GM18873 (cell line): ENCODE measurements around the gene CHURC1.

ENCODE experiments used
- ATAC-seq: cut with Tn5 transposase; IDR thresholded peaks from one replicate; pipeline ENCODE4 v1.9.1; 2021; ENCODE audit warnings: mild to moderate bottlenecking, moderate library complexity, moderate number of reproducible peaks; ENCODE audit not compliant: unreplicated experiment, low FRiP score

Gene CHURC1

DNA sequence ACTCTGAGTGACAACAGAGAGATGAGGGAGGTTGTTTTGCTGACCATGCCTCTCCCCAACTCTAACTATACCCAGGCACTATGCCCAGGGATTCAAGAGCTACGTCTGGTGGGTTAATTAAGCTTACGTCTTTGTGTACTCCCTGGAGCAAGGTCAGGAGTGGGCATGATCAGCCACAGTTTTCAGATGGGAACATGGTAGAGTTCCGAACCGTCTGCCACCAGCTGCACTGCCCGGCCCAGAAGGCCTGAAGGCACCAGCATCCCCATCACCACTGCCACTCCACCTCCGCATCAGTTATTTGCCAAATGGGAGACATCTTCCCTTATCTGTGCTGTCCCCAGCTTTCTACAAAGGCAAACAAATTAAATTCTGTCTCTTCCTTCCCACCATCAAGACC, 39.4 kb downstream of the CHURC1 start:
- ATAC-seq = no peak

DNA sequence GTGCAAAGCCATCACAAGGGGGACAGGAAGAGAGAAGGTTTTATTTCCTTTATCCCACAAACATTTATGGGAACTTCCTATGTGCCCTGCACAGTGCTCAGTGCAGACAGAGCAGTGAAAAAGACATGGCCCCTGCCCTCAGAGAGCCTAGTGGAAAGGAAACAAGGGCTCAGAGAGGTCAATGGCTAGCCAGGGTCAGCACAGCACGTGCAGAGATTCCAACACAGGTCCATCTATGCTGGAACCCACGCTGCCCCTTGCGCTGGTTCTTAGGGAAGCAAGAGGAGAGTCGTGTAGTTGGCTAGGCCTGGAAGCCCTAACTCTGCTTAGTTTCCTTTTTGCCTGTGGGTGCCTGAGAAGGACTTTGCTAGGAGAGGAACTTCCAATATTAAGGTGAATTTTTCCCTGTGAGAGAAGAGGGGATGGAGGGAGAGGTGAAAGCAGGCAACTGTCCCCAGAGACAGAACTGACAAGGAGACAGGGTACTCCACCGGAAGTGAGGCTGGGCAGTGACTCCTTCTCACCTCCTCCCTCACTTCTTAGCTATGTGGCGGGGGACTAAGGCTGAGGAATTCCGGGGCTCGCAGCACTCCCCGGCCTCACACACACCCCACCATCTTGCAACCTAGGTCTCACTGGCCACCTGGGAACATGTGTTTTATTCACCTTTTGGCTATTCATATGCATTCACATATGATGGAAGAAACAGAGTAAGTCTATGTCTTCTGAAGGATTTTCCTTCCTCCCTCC, 40.4 kb downstream of the CHURC1 start:
- no peak for ATAC-seq

DNA sequence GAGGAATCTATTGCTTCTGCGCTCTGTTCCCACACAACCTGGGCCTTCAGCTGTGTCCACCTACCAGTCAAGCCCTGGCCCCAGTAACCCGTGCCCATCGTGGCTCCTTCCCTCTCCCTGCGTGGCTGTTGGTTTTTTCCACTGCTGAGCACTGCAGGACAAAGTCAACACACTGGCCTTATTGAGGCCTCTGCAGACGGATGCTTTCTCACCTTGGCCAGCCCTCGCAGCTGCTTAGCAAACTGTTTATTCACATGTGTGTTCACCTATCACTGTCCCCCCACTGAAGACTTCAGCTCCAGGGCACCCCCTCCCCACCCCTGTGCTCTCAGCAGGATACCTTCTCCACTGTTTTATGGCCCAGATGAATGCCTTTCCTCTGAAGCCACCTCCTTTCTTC, 41.0 kb downstream of the CHURC1 start:
- no peak for ATAC-seq

DNA sequence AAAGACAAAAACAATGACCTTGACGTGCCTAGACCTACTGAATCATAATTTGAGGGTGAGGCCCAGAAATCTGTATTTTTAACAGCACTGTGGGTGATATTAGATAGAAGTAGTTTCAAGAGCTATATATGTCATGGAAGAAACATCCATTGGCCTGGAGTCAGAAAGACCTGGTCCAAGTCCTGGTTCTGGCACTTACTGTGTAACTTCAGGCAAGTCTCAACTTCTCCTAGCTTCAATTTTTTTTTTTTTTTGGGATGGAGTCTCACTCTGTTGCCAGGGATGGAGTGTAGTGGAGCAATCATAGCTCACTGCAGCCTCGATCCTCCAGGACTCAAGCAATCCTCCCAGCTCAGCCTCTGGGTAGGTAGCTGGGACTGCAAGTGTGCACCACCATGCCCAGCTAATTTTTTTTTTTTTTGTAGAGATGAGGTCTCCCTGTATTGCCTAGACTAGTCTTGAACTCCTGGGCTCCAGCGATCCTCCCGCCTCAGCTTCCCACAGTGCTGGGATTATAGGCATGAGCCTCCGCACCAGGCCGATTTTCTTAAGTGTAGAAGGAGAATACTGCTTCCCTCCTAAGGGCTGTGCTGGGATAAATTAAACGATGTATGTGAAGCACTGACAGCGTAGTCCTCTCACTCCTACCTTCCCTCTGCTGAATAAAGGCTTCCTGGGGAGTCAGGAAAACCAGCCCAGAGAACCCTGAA, 42.6 kb downstream of the CHURC1 start:
- no peak for ATAC-seq

DNA sequence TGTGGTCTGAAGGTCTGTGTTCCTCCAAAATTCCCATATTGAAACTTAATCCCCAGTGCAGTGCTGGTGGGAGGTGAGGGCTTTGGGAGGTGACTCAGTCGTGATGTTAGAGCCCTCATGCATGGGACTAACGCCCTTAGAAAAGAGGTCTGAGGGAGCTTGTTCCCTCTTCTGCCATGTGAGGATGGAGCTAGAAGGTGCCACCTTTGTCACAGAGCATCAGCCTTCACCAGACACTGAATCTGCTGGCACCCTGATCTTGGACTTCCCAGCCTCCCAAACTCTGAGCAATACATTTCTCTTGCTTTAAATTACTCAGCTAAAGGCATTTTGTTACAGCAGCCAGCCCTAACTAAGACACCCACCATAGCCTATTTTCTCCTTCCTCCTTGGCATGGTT, 43.9 kb downstream of the CHURC1 start:
- no peak for ATAC-seq

DNA sequence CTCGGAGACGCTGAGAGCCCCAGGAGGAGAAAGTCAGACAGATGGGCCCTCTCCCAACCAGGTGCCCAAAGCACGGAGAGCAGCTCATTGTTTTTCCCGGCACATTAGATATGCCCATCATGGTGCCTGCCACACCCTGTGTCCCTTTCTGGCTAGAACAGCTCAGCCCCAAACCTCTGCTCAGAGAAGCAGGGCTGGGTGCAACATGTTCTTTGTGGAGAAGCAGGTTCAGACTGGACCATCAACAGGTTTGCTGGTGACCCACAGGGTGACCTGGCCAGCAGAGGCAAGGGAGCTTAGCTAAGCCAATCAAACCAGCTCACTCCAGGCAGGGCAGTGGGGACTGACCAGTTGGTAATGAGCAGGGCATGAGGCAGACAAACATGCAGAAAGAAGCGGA, 44.5 kb downstream of the CHURC1 start:
- ATAC-seq = no peak

DNA sequence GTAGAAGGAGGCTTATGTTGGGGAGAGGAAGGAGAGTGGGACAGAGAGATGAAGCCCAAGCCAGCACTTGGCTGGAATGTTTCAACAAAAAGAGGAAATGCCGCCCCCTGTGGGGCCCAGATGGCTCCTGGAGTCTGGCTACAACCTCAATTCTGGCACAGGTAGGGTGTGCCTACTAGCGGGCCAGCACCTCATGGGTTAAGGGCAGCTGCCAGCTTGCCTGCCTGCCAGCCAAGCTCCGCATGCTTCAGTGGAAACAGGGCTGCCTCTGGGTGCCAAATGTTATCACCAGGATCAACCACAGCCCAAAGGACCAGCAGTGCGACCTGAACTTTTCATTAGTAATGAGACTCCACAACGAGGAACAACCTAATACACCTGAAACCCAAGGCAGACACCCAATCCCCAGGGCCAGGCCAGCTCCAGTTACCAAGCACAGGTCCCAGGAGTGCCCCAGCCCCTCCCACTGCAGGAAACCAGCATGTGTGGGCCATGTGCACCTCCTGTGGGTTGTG, 46.6 kb downstream of the CHURC1 start:
- ATAC-seq = no peak

DNA sequence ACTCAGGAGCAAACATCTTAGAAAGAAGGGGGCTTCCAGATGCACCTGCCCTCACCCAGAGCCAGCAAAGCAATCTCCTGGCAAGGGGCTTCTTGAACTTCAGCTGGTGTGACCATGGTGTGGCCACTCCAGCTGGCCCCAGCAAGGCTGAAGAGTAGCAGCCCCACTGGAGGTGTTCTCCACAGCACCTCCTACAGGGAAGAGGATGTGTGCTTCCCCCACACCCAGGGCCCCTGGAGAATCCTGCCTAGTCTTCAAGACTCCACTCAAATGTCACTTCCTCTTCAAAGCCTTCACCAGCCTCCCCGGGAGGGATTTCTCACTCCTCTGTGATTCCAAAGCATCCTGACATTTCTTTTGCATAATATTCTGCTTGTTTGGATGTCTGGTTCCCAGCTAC, 49.4 kb downstream of the CHURC1 start:
- ATAC-seq = no peak

DNA sequence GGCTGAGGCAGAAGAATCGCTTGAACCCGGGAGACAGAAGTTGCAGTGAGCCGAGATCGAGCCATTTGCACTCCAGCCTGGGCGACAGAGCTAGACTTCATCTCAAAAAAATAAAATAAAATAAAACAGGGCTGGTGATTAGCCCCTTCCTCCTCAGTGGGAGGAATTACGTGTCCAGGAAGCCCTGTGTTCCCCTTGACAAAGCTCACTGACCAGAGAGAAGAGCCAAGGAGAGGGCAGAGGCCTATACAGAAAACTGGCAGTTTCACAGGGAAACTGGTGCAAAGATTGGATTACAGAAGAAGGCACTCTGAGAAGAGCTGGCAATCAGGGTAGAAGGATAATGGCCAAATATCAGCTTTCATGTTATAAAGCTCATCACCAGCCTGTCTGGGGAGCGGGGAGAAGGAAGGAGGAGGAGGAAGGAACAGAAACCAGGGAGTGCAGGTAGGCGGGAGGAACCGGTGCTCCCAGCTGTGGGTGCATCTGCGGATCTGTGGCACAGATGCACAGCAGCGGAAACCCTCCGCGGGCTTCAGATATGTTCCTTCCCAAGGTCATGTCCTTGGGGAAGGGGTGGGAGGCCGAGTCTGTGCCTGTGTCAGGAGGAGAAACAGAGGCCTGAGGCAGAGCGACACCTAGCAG, 51.2 kb downstream of the CHURC1 start:
- no peak for ATAC-seq

DNA sequence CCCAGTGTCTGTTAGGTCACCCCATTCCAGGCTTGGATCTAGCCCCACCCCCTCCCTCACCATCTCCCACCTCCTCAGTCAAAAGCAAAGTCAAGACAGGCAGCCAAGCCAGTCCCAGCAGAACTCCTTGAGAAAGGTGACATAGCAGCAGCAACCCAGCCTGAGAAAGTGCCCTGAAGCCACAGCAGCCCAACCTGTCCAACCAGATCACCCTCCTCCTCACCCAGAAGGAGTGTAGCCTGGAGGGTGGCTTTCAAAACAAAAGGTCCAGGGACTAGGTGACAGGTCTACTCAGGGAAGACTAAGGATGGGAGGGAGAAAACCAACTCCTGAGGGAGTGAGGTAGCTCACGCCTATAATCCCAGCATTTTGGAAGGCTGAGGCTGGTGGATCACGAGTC, 52.7 kb downstream of the CHURC1 start:
- ATAC-seq = no peak

DNA sequence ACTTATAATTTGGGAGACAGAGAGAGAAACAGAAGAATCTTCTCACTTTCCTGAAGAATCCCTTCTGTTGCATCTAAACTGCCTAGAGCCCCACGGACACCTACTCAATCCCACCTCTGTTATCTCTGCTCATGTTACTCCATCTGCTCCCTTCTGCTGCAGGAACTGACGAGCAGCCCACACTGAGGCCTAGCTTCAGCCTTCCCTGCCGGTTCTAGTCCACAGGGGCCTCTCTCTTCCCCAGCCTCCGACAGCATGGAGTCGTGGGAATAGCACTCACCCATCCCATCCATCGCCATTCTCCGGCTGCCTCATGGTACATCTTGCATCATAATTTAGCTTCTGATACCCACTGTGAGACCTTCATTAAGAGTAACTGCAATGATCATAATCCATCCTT, 53.9 kb downstream of the CHURC1 start:
- ATAC-seq = no peak

DNA sequence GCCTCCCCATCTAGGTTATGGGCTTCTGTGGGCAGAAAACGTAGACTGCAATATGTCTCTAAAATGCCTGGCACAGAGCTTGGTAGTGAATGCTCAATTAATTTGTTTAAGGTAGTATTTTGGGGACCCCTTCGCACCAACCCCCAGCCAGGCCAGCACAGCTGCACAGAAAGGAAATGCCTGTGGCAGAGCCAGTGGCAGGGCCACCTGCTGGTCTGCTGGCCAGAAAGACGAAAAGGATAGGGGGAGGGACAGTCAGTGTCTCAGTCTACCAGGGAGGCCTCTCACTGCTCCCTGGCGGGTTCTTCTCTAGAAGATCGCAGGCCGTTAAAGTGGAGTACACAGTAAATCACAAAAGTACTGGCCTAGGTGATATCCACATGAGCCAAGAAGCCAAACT, 54.4 kb downstream of the CHURC1 start:
- no peak for ATAC-seq

DNA sequence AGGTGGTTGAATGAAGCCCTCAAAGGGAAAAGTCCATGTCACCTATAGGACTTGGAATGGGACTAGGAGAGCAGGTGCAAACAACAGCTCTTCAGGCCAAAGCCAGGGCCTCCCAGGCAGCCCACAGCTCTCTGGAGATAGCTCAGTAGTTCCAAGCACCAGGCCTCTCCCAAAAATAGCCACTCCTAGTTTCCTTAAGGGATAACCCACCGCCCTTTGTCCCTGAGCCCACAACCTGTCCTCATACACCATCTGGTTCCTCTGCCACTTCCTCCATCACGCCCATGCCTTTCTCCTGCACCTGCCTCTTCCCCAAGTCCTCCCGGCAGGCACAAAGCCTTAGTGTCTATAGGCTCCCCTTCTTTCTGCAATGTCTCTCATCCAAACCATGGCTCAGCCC, 55.8 kb downstream of the CHURC1 start:
- no peak for ATAC-seq

DNA sequence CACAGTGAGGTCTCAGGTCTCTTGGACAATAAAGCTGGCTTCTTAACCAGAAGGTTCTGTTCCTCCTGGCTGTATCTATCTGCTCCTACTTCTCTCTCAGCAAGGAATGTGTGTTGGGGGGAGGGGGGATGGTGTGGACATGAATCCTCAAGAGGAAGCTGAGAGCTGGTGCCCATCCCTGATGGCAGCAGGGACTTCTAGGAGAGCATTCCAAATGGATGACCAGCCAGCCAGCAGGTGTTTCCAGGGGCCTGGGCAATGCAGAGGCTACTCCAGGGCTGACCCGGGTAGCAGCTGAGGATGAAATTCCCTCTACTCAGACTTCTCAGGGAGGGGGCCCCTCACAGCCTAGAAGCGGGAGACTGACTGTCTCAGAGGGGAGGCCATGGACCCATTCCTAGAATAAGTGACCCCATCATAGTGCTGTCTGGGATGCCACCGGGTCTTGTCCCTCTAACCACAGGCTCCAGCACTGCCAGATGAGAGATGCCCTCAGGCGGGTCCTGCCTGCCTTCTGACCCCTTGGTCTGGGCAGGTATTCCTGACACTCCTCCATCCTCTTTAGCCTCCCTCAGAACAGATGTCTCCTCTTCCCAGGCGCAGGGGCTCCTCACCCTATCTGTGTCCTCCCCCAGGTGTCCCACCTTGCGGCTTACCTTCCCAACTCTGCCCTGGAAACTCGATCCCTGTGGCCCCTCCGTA, 56.7 kb downstream of the CHURC1 start:
- ATAC-seq = no peak

DNA sequence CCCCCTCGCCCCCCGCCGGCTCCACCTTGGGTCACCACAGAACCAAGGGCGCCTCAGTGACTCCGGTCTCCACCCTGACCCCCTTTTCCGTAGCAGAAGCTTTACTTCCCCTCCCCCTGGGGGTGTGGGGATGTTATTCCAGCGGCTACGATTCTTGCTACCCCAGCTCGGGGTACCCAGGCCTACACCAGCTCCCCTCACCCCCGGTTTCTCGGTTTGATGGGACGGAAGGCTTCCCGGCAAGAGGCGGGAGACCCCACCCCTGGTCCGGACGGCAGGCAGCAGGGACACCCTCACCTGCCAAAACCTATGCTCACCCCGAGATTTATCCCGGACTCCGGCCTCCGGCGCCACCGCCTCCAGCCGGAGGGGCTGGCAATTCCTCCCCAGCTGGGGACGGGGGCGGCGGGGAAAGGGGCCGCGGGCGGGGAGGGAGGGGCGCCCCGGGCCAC, 57.3 kb downstream of the CHURC1 start:
- ATAC-seq = no peak

DNA sequence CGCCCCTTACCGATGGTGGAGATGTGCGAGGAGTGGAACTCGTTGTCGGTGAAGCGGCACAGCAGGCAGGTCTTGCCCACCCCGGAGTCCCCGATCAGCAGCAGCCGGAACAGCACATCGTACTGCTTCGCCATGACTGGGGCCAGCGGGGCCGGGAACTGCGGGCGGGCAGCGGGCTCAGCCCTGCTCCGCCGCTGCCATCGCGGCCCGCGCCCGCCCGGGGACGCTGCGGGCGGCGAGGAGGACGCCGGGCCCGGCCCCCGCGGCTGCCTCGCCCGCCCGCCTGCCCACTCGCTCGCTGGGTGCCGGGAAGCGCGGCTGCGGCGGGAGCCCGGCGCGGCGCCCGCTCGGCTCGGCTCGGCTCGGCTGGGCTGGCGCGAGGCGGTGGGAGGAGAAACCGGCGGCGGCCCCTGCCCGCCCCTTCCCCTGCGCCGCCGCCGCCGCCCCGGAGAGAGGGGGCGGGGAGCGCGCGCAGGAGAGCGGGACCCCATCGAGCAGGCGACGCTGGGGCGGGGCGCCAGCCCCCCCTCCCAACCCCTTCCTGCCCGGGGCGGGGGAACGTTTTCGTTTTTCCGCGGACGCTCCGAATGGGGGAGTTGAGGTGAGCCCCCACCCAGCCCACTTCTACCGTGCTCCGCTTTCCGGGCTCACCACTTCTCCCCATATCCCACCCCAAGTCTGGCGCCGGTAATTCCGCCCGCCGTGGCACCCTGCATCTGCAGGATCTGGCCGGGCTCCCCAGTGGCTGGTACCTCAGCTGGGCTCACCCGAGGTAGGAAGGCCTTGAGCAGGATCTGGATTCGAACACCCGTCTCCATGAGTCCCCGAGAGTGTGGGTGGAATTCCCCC, 57.9 kb downstream of the CHURC1 start, which contains the start of gene RAB15:
RAB15 (minus strand) TSS at position 394 of the 849 bp plus-strand sequence; CDS start at position 134, 260 bp downstream.
- no peak for ATAC-seq

DNA sequence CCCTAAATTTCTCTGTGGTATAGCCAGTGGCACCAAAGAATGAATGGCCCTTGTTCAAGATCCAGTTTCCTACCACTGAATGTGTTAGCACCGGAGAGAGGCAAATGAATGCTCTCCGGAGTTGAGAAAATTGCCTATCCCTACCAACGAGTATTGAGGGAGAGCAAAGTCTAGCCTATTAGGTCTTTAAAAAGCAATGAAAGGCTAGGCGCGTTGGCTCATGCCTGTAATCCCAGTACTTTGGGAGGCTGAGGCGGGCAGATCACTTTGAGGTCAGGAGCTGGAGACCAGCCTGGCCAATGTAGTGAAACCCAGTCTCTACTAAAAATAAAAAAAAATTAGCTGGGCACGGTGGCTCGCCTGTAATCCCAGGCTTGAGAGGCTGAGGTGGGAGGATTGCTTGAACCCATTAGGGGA, 58.8 kb downstream of the CHURC1 start:
- ATAC-seq = no peak

DNA sequence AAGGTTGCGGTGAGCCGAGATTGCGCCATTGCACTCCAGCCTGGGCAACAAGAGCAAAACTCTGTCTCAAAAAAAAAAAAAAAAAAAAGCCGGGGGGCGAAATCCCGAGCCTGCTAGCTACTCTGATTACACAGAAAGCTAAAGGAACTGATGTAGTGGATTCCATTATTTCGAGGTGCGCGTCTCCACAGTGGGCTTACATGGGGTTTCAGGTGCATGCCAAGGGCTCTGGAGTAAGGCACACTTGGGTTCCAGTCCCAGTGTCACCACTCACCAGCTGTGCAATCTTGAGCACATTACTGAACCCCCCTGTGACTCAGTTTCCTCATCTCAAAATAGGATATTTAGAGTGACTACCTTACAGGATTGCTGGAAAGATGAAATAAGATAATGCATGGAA, 59.6 kb downstream of the CHURC1 start:
- ATAC-seq = no peak

DNA sequence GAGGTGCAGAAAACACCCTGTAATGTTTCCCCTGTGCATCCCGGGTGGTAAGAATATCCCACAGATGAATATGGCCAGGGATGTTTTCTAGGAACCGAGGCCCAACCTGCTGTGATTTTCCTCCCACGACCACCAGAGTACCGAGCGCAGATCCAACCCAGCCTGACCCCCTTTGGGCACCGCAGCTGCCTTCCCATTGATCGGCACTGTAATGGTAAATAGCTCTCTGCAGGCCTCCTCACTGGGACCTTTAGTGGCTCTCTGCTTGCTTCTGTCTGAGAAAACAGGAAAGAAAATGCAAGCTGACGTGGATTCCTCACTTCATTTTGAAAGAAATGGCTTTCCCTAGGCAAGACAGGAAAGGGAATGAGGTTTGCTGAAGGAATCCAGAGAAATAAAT, 60.3 kb downstream of the CHURC1 start:
- no peak for ATAC-seq
